ENCODE data around the gene DLEC1.

The DLEC1 gene, protein sequence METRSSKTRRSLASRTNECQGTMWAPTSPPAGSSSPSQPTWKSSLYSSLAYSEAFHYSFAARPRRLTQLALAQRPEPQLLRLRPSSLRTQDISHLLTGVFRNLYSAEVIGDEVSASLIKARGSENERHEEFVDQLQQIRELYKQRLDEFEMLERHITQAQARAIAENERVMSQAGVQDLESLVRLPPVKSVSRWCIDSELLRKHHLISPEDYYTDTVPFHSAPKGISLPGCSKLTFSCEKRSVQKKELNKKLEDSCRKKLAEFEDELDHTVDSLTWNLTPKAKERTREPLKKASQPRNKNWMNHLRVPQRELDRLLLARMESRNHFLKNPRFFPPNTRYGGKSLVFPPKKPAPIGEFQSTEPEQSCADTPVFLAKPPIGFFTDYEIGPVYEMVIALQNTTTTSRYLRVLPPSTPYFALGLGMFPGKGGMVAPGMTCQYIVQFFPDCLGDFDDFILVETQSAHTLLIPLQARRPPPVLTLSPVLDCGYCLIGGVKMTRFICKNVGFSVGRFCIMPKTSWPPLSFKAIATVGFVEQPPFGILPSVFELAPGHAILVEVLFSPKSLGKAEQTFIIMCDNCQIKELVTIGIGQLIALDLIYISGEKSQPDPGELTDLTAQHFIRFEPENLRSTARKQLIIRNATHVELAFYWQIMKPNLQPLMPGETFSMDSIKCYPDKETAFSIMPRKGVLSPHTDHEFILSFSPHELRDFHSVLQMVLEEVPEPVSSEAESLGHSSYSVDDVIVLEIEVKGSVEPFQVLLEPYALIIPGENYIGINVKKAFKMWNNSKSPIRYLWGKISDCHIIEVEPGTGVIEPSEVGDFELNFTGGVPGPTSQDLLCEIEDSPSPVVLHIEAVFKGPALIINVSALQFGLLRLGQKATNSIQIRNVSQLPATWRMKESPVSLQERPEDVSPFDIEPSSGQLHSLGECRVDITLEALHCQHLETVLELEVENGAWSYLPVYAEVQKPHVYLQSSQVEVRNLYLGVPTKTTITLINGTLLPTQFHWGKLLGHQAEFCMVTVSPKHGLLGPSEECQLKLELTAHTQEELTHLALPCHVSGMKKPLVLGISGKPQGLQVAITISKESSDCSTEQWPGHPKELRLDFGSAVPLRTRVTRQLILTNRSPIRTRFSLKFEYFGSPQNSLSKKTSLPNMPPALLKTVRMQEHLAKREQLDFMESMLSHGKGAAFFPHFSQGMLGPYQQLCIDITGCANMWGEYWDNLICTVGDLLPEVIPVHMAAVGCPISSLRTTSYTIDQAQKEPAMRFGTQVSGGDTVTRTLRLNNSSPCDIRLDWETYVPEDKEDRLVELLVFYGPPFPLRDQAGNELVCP (N-terminal part only)

DNA sequence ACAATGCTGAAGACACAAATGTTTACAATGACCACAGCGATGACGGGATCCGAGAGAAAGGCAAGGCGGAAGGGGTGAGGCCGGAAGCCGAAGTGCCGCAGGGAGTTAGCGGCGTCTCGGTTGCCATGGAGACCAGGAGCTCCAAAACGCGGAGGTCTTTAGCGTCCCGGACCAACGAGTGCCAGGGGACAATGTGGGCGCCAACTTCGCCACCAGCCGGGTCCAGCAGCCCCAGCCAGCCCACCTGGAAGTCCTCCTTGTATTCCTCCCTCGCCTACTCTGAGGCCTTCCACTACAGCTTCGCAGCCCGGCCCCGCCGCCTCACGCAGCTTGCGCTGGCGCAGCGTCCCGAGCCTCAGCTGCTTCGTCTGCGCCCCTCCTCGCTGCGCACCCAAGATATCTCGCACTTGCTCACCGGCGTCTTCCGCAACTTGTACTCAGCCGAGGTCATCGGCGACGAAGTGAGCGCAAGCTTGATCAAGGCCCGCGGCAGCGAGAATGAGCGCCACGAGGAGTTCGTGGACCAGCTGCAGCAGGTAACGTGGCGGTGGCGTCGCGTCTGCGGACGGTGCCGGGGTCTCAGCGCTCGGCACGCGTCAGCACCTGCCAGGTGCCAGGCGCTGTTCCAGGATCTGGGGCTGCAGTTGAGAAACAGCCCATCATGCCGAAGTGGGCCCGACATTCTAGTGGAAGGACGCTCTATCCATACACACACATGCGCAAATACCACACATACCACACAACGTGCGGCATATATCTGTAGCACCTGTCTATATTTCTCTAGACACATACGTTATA lies at the start of gene DLEC1:
TSS of gene DLEC1 (plus strand) at position 108 of the 798 bp plus-strand sequence. CDS start at position 126, 18 bp downstream.
- DNase-seq: peak; percentile 90

DNA sequence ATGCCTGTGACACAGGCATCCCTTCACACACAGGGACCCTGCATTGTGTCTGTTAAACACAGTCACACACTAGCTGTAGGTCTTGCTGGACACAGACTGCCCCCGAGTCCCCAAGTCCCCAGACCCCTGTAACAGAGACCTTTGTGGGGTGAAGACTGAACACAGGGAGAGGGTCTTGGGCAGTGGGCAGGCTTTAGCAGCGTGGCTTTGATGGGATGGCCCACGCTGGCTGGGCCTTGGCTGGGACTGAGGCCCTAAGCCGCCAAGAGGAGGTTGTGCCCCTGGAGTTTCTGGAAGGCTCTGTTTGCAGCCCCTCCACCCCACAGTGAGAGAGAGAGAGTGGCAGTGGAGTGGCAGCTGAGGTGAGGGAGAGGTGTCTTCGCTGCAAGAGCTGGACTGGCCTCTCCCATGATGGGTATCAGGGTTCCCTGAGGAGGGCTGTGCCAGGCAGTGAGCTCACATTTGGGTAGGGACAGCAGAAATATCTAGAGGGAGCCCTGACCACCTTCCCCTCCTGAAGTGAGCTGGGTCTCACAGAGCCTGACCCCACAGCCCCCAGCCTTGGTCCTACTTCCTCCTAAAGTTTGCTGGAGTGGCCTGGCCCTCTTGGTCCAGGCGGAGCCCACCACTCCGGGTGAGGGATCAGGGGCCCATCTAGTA lies 49.1 kb upstream of the DLEC1 start:
- no peak for DNase-seq

DNA sequence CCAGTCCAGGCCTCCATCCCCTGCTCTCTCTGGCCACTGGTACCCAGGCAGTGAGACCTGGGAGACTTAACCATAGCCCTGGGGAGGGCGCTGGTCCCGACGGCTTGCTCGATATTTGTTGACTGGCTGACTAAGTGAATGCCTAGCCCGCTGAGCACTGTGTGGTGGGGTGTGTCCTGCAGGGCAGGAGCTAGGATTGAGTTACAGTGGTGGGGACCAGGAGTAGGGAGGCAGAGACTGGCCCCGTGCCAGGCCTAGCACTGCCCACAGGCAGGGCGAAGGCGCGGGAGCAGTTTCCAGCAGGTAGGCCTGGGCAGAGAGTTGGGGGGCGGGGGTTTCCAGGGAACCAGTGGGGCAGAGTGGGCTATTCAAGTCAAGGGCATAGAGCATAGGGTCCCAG lies 48.5 kb upstream of the DLEC1 start, which contains the start of gene VILL:
TSS of gene VILL (plus strand) at position 260 of the 400 bp plus-strand sequence. CDS start 2,887 bp downstream, outside the sequence.
- no peak for DNase-seq

DNA sequence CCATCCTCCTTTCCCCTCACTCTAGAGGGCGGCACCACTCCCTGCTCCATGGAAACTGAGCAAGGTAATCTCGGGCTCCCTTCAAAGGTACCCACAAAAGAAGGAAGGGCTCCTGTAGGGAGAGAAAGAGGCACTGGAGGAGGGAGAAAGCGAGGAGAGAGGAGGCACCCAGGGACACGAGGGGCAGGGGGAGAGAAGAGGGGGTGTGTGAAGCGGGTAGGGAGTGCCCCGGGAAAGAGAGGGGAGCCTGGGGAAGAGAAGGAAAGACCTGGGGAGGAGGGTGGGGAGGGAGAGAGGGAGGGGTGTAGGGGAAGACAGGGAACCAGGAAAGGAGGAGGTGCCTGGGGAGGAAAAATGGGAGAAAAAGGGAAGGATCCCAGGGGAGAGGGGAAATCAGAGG lies 47.9 kb upstream of the DLEC1 start:
- no peak for DNase-seq

DNA sequence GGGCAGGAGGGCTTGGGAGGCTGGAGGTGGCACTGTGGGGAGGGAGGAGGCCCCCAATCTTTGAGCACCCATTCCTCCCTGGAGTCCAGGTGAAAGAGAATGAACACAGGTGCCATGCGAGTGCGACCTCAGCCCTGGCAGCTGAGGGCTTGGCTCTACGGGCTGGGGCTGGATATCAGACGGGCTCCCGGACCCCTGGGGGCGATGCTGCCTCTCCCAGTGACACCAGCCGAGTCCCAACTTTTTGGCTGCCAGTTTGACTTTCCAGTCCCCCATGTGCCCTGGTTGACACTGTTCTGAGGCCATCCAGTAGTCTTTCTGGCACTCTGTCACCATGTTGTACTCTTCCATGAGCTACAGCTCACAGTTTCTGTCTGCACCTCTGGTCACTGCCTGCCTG lies 47.2 kb upstream of the DLEC1 start:
- DNase-seq: no peak

DNA sequence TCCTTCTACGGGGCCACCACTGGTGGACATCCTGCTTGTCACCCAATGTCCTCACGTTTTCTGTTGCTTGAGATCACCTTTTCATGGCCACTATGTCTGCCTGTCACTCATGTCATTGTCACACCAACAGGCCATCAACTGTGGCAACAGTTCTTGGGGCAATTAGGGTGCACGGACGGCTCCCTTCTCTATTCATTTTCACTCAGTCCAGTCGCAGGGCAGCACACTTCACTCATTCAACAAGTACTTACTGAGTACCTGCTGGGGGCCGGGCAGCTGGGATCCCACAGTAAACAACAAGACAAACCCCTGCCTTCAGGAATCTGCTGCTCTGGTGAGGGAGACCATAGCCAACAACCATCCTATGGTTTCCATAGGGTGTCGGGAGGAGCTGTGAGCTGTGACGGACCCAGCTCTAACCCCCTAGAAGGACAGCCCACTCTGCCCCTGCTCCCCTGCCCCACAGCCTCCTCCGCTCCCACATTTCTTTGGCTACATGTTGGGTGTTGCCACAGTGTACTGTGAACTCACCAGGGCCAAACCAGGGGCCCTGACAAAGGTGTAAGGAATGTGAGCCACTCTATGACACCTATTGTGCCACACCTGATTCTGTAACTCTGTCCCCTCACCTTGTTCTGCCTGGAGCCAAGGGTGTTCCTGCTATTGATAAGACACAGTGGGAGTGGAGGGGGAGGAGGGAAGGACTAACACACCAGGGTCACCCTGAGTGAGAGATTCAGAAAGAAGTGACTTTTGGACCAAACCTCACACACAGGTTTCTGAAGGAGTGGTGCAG lies 46.5 kb upstream of the DLEC1 start:
- DNase-seq: no peak

DNA sequence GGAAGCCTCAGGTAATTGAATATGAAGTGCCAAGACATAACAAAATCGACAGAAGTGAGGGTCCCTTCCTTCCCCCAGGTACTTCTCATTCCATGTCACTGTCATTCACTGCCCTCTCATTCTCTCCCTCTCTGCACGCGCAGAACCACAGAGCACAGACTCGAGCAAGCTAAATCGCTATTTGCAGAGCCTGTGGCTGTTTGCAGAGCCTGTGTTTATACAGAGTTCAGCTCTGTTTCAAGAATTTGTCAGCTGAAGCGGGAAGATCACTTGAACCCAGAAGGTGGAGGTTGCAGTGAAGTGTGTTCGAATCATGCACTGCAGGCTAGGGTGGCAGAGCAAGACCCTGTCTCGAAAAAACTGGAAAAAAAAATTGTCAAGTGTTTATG lies 45.9 kb upstream of the DLEC1 start:
- DNase-seq: no peak

DNA sequence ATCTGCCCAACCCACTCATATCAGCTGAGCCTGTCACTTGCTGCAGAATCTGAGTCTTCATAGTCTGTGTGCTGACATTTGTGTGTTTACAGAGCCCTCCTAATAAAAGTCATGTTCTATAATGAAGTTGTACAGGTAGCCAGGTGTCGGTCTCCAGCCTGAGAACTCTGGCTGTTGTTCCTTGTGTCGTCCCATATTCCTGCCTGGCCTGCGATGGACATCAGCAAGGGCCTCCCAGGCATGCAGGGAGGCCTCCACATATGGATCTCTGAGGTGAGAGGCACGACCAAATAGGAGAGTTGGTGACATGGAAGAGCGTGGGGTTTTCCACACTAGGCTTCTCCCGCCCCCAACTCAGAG lies 45.6 kb upstream of the DLEC1 start:
- DNase-seq: no peak

DNA sequence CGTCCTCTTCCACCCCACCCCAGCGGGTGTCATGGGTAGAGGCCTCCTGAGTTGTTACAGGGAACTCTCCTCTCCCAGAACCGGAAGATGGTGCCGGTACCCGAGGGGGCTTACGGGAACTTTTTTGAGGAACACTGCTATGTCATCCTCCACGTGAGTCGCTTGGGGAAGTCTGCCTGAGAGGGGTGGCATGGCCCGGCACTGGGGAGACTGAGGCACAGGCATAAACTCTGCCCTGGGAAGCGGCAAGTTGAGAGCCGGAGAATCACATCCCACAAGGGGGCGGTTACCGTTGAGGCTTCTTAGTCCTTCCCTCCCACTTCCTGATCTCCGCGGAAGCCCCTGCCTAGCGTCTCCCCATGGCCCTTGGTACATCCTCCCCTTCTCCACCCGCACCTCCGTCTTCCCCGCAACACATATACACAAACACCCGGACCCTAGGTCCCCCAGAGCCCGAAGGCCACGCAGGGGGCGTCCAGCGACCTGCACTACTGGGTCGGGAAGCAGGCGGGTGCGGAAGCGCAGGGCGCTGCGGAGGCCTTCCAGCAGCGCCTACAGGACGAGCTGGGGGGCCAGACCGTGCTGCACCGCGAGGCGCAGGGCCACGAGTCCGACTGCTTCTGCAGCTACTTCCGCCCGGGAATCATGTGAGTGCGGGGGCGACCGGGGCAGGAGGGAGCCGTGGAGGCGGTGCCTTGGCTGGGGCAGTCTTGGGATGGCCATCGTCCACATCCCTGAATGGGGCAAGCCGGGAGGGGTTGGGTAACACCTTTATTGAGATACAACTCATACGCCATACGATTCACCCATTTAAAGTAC lies 45.0 kb upstream of the DLEC1 start:
- peak; percentile 52 for DNase-seq

DNA sequence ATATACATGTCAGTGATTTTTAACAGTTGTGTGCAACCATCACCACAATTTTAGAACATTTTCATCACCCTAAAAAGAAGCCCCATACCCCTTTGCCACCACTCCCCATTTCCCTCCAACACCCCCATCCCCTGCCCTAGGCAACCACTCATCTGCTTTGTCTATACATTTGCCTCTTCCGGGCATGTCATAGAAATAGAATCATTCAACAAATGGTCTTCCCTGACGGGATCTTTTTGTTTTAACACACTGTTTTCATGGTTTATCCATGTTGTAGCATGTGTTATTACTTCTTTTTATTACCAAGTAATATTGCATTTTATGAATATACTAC lies 44.4 kb upstream of the DLEC1 start:
- no peak for DNase-seq

DNA sequence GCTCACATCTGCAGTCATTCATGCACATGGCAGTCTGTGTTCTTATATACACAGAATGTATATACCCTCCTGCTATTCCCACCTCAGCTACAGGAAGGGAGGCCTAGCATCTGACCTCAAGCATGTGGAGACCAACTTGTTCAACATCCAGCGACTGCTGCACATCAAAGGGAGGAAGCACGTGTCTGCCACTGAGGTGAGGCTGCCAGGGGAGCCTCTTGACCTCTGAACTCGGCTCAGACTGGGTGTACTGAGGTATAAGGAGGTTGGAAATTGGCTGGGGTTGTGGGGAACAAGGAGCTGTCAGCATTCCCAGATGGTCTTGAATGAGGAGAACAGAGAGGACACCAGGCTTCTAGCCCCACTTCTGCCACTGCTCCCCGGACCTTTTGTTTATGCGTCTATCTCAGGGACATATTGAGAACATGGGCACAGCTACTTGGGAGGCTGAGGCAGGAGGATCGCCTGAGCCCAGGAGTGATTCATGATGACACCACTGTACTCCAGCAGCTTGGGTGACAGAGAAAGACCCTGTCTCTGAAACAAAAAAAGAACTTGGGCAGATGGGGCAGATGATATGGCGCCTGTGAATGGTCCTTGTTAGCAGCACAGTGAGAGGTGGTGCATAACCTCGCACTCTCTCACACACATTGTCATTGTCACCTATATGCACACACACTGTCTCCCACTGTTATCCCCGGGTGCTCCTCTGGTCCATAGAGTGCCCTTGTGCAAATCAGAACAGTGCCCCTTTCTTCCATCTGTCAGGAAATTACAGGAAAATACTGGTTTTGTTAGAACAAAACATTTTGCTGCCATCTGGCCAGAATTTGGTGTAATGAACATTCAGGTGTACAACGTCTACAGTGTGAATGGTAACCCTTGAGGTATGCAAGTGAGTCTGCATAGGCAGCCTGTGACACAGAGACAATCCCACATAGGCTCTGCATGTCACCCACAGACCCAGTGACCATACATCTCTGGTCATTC lies 43.1 kb upstream of the DLEC1 start:
- DNase-seq: peak; percentile 38

DNA sequence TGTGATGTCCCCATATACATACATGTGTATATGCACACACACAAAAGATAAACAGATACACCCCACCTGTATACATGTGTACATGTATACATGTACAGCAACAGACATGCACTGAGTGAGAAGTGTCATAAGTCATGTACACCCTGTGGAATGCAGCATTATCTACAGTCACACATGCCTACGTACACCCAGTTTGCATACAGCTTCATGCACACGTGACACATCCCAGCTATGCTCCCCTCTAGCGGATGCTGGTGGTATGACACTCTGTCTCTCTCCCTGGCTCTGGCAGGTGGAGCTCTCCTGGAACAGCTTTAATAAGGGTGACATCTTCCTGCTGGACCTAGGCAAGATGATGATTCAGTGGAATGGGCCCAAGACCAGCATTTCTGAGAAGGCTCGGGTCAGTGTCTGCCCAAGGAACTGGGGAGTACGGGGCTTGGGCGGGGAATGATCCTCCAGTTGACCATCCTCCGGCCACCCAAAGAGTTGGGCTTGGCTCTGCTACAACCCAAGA lies 42.2 kb upstream of the DLEC1 start:
- DNase-seq: peak; percentile 88

DNA sequence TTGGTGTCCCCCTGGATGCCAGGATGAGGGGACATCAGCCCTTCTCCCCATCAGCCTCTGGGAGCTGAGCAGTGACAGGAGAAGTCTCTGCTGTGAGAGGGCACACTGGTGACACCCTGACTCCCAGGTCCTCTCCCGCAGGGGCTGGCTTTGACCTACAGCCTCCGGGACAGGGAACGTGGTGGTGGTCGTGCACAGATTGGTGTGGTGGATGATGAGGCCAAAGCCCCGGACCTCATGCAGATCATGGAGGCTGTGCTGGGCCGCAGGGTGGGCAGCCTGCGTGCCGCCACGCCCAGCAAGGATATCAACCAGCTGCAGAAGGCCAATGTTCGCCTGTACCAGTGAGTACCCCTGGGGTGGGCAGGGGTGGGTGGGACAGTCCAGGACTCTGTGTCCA lies 41.7 kb upstream of the DLEC1 start:
- no peak for DNase-seq

DNA sequence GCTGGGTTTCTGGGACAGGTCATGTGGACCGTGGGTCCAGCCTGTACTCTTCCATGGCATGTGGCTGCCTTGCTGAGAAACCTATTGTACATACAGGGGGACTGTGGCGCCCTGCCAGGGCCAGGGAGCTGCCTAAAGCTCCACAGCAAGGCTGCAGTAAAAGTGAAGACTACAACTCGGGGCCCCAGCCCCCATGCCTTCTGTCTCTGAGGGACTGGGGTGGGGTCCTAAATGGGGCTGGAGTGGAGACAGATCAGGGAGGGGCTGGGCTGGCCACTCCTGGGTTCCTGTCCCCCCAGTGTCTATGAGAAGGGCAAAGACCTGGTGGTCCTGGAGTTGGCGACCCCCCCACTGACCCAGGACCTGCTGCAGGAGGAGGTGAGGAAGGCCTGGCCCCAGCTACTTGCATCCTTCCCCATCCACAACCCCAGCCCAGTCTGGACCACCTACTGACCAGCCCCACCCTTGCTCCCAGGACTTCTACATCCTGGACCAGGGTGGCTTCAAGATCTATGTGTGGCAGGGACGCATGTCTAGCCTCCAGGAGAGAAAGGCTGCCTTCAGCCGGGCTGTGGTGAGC lies 41.1 kb upstream of the DLEC1 start:
- no peak for DNase-seq

DNA sequence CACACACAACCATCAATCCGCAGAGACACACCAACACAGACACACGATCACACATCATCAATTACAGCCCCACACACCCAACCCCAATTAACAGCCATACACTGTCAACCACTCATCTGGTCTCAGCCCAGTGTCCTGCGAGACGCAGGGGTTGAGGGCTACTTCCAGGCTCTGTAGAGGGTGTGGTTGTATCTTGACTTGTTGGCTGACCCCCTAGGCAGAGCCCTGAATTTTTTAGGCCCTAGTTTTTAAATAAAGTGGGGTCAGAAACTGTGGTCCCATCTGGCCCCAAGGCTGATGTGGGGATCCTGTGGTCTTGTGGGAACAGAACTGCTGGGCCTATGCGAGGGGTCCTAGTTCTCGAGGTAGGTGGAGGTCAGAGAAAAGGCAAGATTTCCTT lies 39.2 kb upstream of the DLEC1 start:
- no peak for DNase-seq

DNA sequence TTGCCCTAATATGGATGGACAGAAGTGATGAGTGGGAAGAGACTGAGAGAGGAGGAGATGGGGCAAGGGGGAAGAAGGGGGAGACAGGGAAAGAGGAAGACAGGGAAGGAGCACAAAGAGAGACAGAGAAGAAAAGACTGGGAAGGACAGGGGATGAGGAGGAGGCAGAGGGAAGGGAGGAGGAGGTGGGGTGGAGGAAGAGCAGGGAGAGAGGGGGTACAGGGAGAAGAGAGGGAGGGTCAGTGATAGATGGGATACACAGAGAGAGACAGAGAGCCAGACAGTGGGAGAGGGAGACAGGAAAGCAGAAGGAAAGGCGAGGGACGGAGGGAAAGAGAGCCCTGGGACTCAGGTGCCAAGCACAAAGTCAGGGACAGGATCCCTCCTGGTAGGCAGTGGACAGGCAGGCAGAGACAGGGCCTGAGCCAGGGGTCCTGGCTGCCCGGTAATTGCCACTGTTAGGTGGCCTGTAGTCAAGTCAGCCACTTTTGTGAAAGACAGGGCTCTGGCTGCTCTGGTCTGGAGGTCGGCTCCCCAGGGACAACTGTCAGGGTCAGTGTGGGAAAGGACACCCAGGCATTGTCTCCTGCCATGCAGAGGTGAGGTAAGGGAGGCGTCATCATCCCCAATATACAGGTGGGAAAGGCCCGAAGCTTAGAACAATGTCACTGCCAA lies 38.6 kb upstream of the DLEC1 start:
- no peak for DNase-seq

DNA sequence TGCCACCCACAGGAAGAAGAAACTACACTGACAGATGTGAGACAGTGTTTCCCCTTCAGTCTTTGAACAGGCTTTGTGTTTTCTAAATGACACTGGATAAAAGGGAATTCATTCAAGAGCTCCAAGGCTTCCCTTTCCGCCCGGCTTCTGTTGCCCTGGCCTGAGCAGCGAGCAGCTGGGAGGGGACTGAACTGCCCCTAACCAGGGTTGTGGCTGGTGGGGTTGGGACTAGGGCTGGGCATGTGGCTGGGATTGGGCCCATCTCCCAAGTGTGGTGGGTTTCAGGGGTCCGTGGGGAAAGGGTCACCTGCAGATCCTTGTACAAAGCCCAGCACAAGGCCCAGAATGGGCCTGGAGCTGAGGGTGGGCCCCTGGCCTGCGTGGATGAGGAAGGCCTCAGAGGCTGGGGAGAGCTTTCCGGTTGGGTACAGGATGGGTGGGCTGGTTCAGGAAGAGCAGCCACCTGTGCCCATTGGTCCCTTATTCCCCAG lies 38.0 kb upstream of the DLEC1 start:
- no peak for DNase-seq
